ENCODE measurements around the gene ADAMTS15.
A peak's percentile ranks its signal among the peaks of the same experiment; 100 is the strongest.

Gene ADAMTS15

GRCh38 chr11:130476922-130477491 is 28.6 kb downstream of the ADAMTS15 start:
- DNase-seq: no peak

- no peak for DNase-seq
Observed at GRCh38 chr11:130477586-130478203, 29.2 kb downstream of the ADAMTS15 start.

GRCh38 chr11:130478204-130478701 is 29.8 kb downstream of the ADAMTS15 start:
- DNase-seq: peak in 1 of 51 donors; percentile 13

GRCh38 chr11:130478881-130479280 is 30.4 kb downstream of the ADAMTS15 start:
- no peak for DNase-seq

GRCh38 chr11:130480186-130480585 is 31.7 kb downstream of the ADAMTS15 start:
- no peak for DNase-seq

- no peak for DNase-seq
Observed at GRCh38 chr11:130480711-130481140, 32.3 kb downstream of the ADAMTS15 start.

GRCh38 chr11:130483124-130483523 is 34.7 kb downstream of the ADAMTS15 start:
- DNase-seq: no peak

GRCh38 chr11:130485983-130486382 is 37.5 kb downstream of the ADAMTS15 start:
- no peak for DNase-seq

- DNase-seq: no peak
Observed at GRCh38 chr11:130486391-130486836, 38.0 kb downstream of the ADAMTS15 start.

GRCh38 chr11:130486987-130487923 is 38.8 kb downstream of the ADAMTS15 start:
- no peak for DNase-seq

GRCh38 chr11:130487924-130488815 is 39.7 kb downstream of the ADAMTS15 start:
- no peak for DNase-seq

- DNase-seq: no peak
Observed at GRCh38 chr11:130488848-130489584, 40.6 kb downstream of the ADAMTS15 start.

- DNase-seq: no peak
Observed at GRCh38 chr11:130489716-130490115, 41.3 kb downstream of the ADAMTS15 start.

GRCh38 chr11:130490682-130491449 is 42.4 kb downstream of the ADAMTS15 start:
- no peak for DNase-seq

- DNase-seq: no peak
Observed at GRCh38 chr11:130498181-130498580, 49.7 kb downstream of the ADAMTS15 start.

GRCh38 chr11:130499828-130500227 is 51.4 kb downstream of the ADAMTS15 start:
- no peak for DNase-seq

GRCh38 chr11:130504317-130504716 is 55.9 kb downstream of the ADAMTS15 start:
- no peak for DNase-seq

- DNase-seq: no peak
Observed at GRCh38 chr11:130508913-130509312, 60.5 kb downstream of the ADAMTS15 start.

GRCh38 chr11:130509942-130510341 is 61.5 kb downstream of the ADAMTS15 start:
- DNase-seq: no peak

Measured in hypothalamus (tissue), 51 donors.